ENCODE data around the gene ARHGAP15.

The ARHGAP15 gene

DNA sequence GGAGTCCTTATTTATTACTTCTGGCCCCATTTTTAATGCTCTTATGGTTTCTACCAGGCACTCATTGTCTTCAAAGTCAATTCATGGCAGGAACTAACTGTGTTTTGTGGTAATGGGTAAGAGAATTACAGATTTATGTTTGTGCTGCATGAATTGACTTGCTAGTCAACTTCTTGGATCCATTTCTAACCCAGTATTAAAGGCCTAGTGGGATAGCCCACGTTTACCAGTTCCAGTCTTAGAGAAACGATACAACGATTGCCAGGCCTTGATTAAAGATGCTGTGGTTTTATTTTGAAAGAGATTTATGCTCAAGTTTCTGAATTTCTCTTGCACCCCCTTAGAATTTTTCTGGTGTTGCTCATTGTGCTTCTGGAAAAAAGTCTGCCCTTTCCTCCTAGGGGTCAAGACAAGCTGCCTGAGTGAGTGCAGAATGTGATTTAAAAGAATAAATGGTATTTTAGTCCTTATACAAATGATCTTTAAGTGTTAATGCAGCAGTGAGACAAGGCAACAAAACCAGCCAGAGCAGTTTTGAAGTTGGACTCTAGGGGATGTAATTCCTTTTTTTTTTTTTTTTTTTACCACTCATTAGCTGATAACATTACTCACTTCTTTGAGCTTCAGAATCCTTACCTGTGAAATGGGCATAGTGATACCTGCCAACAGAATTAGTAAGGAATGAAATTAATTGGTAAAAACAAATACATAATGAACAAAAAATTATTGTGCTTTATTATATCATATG, 101.5 kb downstream of the ARHGAP15 start:
- no peak overlapping the region for H3K27ac ChIP-seq (ENCODE audit: low read length)
- H3K4me1 ChIP-seq (ENCODE audit: control insufficient read depth in 1 of 2, insufficient read depth in 2 of 2, low read length in 2 of 2), result no peaks in the 10 kb centered on the region
- H3K36me3 ChIP-seq (ENCODE audit: control insufficient read depth in 1 of 2, insufficient read depth in 2 of 2, low read length in 2 of 2), result no peaks in the 10 kb centered on the region
- H3K4me3 ChIP-seq (ENCODE audit: low read depth in 1 of 2, low read length in 2 of 2), result no peak overlapping the region
- H3K9me3 ChIP-seq (ENCODE audit: control insufficient read depth in 1 of 2, low read length in 2 of 2), result peaks cover 0 to 9% of the 10 kb centered on the region in 2 donors
- no peaks in the 10 kb centered on the region for H3K27me3 ChIP-seq (ENCODE audit: low read depth, low read length)

DNA sequence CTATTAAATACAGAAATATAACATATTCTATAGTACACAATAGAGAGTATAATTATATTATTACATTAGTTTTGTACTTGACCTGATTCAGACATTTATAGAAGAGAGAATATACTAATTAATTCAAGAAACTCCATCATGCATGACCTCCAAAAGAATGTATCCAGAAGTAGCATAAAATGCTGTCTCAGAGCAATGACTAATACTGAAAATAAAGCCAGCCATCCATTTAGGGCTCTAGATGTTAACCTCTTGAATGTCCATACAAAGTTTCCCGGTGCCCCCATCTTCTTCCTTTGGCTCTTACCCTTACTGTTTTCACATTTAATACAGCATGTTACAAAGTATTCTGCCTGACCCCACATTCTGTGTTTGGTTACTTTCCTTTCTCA, 102.0 kb downstream of the ARHGAP15 start:
- Histone ChIP-seq H3K27me3 (ENCODE audit: low read depth, low read length) (no peaks in the 10 kb centered on the region), H3K4me3 (ENCODE audit: low read depth in 1 of 2, low read length in 2 of 2) (no peak overlapping the region), H3K27ac (ENCODE audit: low read length) (no peak overlapping the region), H3K9me3 (ENCODE audit: control insufficient read depth in 1 of 2, low read length in 2 of 2) (peaks cover 0 to 9% of the 10 kb centered on the region in 2 donors), H3K4me1 (ENCODE audit: control insufficient read depth in 1 of 2, insufficient read depth in 2 of 2, low read length in 2 of 2) (no peaks in the 10 kb centered on the region), H3K36me3 (ENCODE audit: control insufficient read depth in 1 of 2, insufficient read depth in 2 of 2, low read length in 2 of 2) (no peaks in the 10 kb centered on the region)

DNA sequence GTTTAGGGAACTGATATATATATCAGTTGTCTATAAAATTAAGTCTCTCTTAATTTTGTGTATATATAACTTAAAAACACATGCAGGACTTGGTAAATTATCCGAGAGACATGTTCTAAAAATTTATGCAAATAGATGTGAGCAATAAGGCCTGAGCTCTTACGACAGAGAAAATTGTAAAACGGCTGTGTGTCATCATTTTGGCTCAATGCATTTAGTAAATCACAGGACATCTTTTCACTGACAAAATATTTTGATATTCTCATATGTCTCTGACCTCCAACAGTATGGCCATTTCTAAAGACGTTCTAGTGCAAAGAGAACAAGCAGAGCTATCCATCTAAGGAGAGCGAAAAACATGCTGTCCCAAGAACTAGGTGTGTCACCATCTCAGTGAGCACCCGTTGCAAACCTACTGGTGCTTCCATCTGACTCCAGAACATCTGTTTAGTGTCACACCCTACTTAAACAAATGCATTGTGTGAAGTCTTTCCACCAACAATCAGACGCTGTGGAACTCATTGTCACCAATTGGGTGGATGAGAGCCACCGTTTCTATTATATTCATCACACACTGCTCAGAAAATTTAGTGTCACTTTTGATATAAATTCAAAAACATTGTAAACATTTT, 108.0 kb downstream of the ARHGAP15 start:
- peaks cover 0 to 9% of the 10 kb centered on the region in 2 donors for H3K9me3 ChIP-seq (ENCODE audit: control insufficient read depth in 1 of 2, low read length in 2 of 2)
- no peaks in the 10 kb centered on the region for H3K4me1 ChIP-seq (ENCODE audit: control insufficient read depth in 1 of 2, insufficient read depth in 2 of 2, low read length in 2 of 2)
- no peaks in the 10 kb centered on the region for H3K27me3 ChIP-seq (ENCODE audit: low read depth, low read length)
- no peak overlapping the region for H3K4me3 ChIP-seq (ENCODE audit: low read depth in 1 of 2, low read length in 2 of 2)
- H3K36me3 ChIP-seq (ENCODE audit: control insufficient read depth in 1 of 2, insufficient read depth in 2 of 2, low read length in 2 of 2), result no peaks in the 10 kb centered on the region
- no peak overlapping the region for H3K27ac ChIP-seq (ENCODE audit: low read length)

DNA sequence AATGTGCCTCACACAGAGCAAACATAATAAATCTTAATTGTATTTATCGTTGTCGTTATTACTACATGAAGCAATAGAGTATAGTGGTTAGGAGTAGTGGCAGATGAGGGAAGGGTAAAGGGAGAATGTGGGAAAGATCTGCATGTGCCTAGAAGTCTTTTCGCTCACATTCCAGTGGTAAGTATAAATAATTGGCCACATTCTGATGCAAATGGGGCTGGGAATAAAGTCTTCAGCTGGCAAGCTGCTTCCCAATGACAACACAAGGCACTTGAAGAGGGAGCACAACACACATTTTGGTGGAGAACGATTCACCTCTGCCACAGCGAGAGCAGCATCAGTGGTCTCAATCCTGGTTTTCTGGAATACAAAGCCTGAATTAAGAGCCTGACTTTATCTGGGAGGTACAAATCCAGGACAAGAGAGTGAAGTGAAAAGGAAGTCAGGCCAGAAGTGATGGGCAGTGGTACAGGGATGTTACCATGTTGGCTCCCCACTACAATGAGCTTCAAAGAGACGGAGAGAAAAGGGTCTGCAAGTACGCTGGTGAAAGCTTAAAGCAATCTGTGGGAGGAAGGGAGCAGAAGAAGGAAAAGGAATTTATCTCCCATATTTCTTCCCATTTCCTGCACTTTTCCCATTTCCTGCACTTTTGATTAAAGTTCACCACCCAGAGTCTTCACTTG, 112.3 kb downstream of the ARHGAP15 start:
- no peak overlapping the region for H3K27ac ChIP-seq (ENCODE audit: low read length)
- H3K27me3 ChIP-seq (ENCODE audit: low read depth, low read length), result no peaks in the 10 kb centered on the region
- no peaks in the 10 kb centered on the region for H3K9me3 ChIP-seq (ENCODE audit: control insufficient read depth in 1 of 2, low read length in 2 of 2)
- H3K4me3 ChIP-seq (ENCODE audit: low read depth in 1 of 2, low read length in 2 of 2), result no peak overlapping the region
- H3K4me1 ChIP-seq (ENCODE audit: control insufficient read depth in 1 of 2, insufficient read depth in 2 of 2, low read length in 2 of 2), result no peaks in the 10 kb centered on the region
- no peaks in the 10 kb centered on the region for H3K36me3 ChIP-seq (ENCODE audit: control insufficient read depth in 1 of 2, insufficient read depth in 2 of 2, low read length in 2 of 2)

DNA sequence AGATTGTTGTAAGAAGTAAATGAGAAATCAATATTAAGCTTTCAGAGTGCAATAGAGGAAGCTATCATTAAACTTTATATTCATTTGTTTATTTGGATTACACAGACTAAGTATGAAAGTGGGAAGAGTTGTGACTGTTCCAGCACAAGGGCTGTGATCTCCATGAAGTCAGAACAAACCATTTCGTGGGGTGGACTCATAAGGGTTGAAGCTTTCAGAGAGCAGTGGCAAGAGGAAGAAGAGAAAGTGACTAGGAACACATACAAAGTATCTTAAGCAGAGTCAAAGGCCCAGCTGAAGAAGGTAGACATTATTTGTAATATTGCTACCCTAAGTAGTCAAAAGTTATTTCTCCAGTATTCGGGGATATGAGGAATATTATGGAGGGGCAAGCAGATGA, 117.0 kb downstream of the ARHGAP15 start:
- H3K9me3 ChIP-seq (ENCODE audit: control insufficient read depth in 1 of 2, low read length in 2 of 2), result no peaks in the 10 kb centered on the region
- no peaks in the 10 kb centered on the region for H3K36me3 ChIP-seq (ENCODE audit: control insufficient read depth in 1 of 2, insufficient read depth in 2 of 2, low read length in 2 of 2)
- H3K27me3 ChIP-seq (ENCODE audit: low read depth, low read length), result no peaks in the 10 kb centered on the region
- no peak overlapping the region for H3K27ac ChIP-seq (ENCODE audit: low read length)
- H3K4me1 ChIP-seq (ENCODE audit: control insufficient read depth in 1 of 2, insufficient read depth in 2 of 2, low read length in 2 of 2), result no peaks in the 10 kb centered on the region
- H3K4me3 ChIP-seq (ENCODE audit: low read depth in 1 of 2, low read length in 2 of 2), result no peak overlapping the region

DNA sequence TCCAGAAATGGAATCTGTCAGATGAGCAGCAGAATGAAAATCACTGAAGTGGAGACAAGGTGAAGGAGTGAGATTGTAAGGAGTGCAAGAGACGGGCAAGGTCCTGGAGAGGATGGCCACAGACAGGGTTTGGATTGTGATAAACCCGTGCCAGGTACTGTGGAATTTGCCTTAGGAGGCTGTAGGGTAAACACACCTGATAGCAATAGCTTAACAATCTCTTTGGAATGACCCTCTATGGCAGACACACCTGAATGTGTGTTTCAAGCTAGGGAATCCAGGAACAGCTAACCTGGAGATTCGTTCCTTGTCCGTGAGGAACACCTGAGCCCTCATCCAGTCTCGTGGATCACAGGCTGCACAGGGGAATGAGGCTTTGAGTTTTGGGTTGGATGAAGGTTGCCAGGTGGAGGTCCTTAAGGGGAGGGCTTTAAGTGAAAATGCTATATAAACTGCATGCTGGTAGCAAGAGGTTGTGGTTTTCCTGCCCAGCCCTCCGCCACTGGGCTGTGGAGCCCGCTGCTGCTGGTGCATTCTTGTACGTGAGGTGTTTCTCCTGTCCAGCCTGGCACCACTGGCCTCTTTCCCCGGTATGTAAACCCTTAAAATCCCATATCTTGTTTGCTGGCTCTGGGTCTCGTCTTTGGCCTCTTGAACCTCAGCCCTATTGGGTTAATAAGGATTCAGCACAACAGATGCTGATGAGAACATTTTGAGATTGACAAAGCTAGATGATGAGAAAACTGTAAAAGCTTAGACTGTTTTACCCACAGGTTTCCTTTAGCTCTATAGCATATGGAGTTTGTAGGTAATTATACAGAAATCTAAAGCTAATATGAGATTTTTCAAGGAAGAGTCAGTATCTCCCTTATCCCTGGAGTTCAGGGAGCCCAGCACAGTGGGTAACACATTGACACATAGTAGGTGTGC, 117.9 kb downstream of the ARHGAP15 start:
- Histone ChIP-seq H3K27me3 (ENCODE audit: low read depth, low read length) (no peaks in the 10 kb centered on the region), H3K4me3 (ENCODE audit: low read depth in 1 of 2, low read length in 2 of 2) (no peak overlapping the region), H3K4me1 (ENCODE audit: control insufficient read depth in 1 of 2, insufficient read depth in 2 of 2, low read length in 2 of 2) (no peaks in the 10 kb centered on the region), H3K27ac (ENCODE audit: low read length) (no peak overlapping the region), H3K9me3 (ENCODE audit: control insufficient read depth in 1 of 2, low read length in 2 of 2) (no peaks in the 10 kb centered on the region), H3K36me3 (ENCODE audit: control insufficient read depth in 1 of 2, insufficient read depth in 2 of 2, low read length in 2 of 2) (no peaks in the 10 kb centered on the region)

DNA sequence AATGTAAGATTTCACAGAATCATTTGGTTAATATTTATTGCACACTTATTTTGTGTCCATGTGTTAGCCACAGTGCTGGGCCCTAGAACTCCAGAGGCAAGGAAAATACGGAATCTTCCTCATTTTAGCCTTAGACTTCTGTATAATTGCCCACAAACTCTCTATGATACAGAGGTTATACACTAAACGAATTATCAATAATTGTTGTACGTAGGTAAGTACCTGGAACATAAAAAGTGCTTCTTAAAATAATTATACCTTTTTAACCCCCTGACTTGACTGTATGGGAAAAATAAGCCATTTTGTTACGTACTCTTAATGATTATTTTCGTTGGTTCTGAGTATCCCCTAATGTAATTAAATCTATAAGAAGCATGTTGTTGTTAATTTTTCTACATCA, 119.4 kb downstream of the ARHGAP15 start:
- no peaks in the 10 kb centered on the region for H3K36me3 ChIP-seq (ENCODE audit: control insufficient read depth in 1 of 2, insufficient read depth in 2 of 2, low read length in 2 of 2)
- H3K4me1 ChIP-seq (ENCODE audit: control insufficient read depth in 1 of 2, insufficient read depth in 2 of 2, low read length in 2 of 2), result no peaks in the 10 kb centered on the region
- H3K9me3 ChIP-seq (ENCODE audit: control insufficient read depth in 1 of 2, low read length in 2 of 2), result no peaks in the 10 kb centered on the region
- H3K27ac ChIP-seq (ENCODE audit: low read length), result no peak overlapping the region
- no peaks in the 10 kb centered on the region for H3K27me3 ChIP-seq (ENCODE audit: low read depth, low read length)
- no peak overlapping the region for H3K4me3 ChIP-seq (ENCODE audit: low read depth in 1 of 2, low read length in 2 of 2)

DNA sequence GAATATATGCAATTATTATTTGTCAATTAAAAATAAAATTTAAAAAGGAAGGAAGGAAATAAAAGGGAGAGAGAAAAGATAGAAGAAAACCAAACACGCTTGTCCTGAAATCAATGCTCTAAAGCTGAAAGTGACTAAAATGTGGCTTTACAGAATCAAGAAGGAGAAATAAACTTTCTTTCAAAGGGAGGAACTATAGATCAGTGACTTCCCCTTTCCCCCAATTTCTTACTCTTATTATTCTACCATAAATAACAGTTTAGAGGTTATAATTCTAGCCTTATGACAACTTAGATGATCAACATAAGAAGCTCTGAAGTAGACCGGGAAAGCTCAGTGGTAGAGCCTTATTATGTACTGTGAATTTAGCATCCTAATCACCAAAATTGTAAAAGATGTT, 122.5 kb downstream of the ARHGAP15 start:
- Histone ChIP-seq H3K4me3 (ENCODE audit: low read depth in 1 of 2, low read length in 2 of 2) (no peak overlapping the region), H3K4me1 (ENCODE audit: control insufficient read depth in 1 of 2, insufficient read depth in 2 of 2, low read length in 2 of 2) (no peaks in the 10 kb centered on the region), H3K27ac (ENCODE audit: low read length) (no peak overlapping the region)

DNA sequence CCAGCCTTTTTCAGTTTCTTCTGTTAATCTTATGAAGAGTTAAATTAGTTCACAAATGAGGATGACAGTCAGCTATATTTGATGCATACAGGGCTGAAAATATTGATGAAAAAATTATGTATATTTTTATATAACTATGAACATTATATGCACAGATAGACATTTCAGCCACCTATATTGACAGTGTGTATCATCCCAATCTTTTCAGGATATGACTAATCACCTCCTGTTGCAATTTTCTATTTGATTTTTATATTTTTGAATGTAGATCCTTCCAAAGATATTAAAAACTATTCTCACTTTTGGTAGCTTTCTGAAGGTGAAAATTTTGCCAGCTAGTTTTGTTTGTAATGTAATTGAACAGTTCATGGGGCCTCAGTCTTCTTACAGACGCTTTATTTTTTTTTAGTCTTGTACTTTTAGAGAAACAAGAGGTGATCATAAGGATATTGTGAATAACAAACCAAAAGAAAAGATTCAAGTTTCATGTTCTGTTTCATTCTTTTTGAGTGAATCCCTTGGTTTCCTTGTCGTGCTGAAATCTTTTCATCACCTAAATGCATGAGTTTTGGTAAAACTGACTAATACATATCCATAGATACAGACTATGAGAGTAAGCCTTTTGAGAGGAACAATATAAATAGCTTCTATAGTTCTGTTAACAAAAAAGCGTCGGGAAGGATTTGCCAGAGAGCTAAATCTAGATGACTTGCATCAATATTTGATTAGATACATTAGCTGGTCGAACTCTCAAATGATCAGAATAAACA, 123.1 kb downstream of the ARHGAP15 start:
- no peaks in the 10 kb centered on the region for H3K9me3 ChIP-seq (ENCODE audit: control insufficient read depth in 1 of 2, low read length in 2 of 2)
- no peaks in the 10 kb centered on the region for H3K36me3 ChIP-seq (ENCODE audit: control insufficient read depth in 1 of 2, insufficient read depth in 2 of 2, low read length in 2 of 2)
- no peaks in the 10 kb centered on the region for H3K27me3 ChIP-seq (ENCODE audit: low read depth, low read length)
- H3K4me1 ChIP-seq (ENCODE audit: control insufficient read depth in 1 of 2, insufficient read depth in 2 of 2, low read length in 2 of 2), result no peaks in the 10 kb centered on the region
- no peak overlapping the region for H3K4me3 ChIP-seq (ENCODE audit: low read depth in 1 of 2, low read length in 2 of 2)
- H3K27ac ChIP-seq (ENCODE audit: low read length), result no peak overlapping the region

More for the DNA sequence above, 122.5 kb downstream of the ARHGAP15 start:
- H3K27me3 ChIP-seq (ENCODE audit: low read depth, low read length), result no peaks in the 10 kb centered on the region
- no peaks in the 10 kb centered on the region for H3K36me3 ChIP-seq (ENCODE audit: control insufficient read depth in 1 of 2, insufficient read depth in 2 of 2, low read length in 2 of 2)
- no peaks in the 10 kb centered on the region for H3K9me3 ChIP-seq (ENCODE audit: control insufficient read depth in 1 of 2, low read length in 2 of 2)

DNA sequence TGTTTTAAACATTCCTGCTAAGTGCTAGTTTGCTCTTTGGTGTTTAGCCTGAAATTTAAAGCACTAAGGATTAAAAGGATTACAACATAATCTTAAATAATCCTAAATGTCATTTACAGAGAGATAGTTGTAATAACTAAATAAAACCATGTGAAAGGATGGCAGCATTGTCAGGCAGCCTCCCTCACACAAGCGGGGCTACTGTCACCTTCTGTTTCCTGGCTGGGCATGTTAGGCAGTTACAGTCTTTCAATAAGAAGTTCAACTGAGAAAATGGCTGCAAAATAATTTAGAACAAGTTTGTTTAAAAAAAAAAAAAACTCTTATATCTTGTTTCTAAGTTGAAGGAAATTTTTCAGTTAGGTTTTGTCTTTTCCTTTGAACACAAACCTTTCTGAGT, 124.9 kb downstream of the ARHGAP15 start:
- Histone ChIP-seq H3K9me3 (ENCODE audit: control insufficient read depth in 1 of 2, low read length in 2 of 2) (no peaks in the 10 kb centered on the region), H3K4me3 (ENCODE audit: low read depth in 1 of 2, low read length in 2 of 2) (no peak overlapping the region), H3K36me3 (ENCODE audit: control insufficient read depth in 1 of 2, insufficient read depth in 2 of 2, low read length in 2 of 2) (no peaks in the 10 kb centered on the region), H3K27me3 (ENCODE audit: low read depth, low read length) (no peaks in the 10 kb centered on the region), H3K4me1 (ENCODE audit: control insufficient read depth in 1 of 2, insufficient read depth in 2 of 2, low read length in 2 of 2) (no peaks in the 10 kb centered on the region), H3K27ac (ENCODE audit: low read length) (no peak overlapping the region)

All from muscle layer of duodenum (tissue), 2 donors.